Urinary bladder (tissue), 4 donors: ENCODE measurements around the gene KYAT1. TPM values are rescaled to one million over a fixed set of nuclear protein-coding genes. Genes with fewer than 3 reads are reported as not detected.
A peak's percentile ranks its signal among the peaks of the same experiment; 100 is the strongest.

Source experiments
- DNase-seq: peaks from one replicate; pipeline ENCODE4 v3.0.0-alpha.2; 2015; ENCODE audit errors: extremely low spot score
- H3K27ac ChIP-seq: one replicate; pipeline ENCODE4 v1.5.1; 2013; ENCODE audit warnings: low read depth, mild to moderate bottlenecking, moderate library complexity
- H3K36me3 ChIP-seq: one replicate; pipeline ENCODE4 v1.6.1; 2013; ENCODE audit warnings: mild to moderate bottlenecking, moderate library complexity; ENCODE audit not compliant: insufficient read depth
- H3K4me1 ChIP-seq: one replicate; pipeline ENCODE4 v1.6.1; 2013; ENCODE audit warnings: mild to moderate bottlenecking, moderate library complexity; ENCODE audit not compliant: insufficient read depth
- H3K4me3 ChIP-seq: one replicate; pipeline ENCODE4 v1.5.1; 2013; ENCODE audit warnings: low read depth, low read length
- WGBS: extraction: QIAGEN DNeasy Blood & Tissue Kit; methylation state at CpG from one replicate; pipeline ENCODE4 v1.1.7; 2013; 5-methylcytosine and 5-hydroxymethylcytosine counted together
- polyA plus RNA-seq: library from polyadenylated mRNA; stranded (reverse); fragments of 200-250 nt; gene quantifications from one replicate; pipeline ENCODE4 v1.2.3, GENCODE V29; 2013
- total RNA-seq: library from RNA; depleted of rRNA; stranded (reverse); fragments of >200 nt; gene quantifications from one replicate; pipeline ENCODE4 v1.2.3, GENCODE V29; 2014
- donor health status: healthy with polysubstance abuse.
- donor health status: healthy.

KYAT1 gene
- total RNA-seq: 5.4 TPM
- polyA plus RNA-seq: 7.8 TPM

DNA sequence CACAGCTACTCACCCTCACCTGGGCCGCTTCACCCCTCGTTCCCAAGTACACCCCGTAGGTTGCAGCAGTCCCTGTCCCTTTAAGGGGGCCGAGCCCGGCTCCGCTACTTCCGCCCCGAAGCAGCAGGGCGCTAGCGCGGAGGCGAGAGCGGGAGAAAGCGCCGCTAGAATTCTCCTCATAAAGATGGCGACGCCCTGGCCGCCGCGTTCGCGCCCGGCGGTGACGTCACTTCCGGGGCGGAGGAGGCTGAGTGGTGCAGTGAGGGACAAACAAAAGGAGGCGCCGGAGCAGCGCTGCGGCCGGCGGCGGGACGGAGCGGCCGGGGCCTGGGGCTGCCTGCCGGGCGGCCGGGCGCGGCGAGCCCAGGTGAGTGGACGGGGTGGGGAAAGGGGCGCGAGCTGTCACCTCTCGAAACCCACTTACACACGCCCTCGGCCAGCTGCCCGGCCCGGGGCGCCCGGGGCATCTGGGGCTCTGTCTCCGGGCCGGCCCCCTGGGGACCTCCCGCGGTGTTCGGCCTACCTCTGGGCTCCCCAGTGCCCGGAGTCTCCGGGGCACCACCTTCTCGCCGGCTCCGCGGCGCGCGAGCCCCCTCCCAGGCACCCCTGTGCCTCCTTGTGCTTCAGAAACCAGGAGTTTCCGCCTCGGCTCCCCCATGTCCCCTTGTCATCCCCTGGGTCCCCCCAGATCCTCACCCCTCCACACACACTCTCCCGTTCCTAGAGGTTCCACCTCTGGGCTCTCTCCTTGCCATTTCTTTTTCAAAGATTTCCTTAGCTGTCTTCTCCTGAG is at the start of gene KYAT1, which contains the start of gene LRRC8A:
KYAT1 (minus strand) TSS at position 67 of the 793 bp plus-strand sequence. CDS start 36,545 bp downstream, outside the sequence.
LRRC8A (plus strand) TSS at position 250 of the 793 bp plus-strand sequence. CDS start 25,032 bp downstream, outside the sequence.
- Histone ChIP-seq H3K27ac (peak within 1 kb of the TSS; percentile 94), H3K4me1 (no peaks in the 10 kb centered on the region), H3K4me3 (peak within 1 kb of the TSS; percentile 82), H3K36me3 (no peaks in the 10 kb centered on the region)
- under 1% methylated on average over 70 of the region's 70 CpGs for WGBS
- DNase-seq: peak; percentile 93

DNA sequence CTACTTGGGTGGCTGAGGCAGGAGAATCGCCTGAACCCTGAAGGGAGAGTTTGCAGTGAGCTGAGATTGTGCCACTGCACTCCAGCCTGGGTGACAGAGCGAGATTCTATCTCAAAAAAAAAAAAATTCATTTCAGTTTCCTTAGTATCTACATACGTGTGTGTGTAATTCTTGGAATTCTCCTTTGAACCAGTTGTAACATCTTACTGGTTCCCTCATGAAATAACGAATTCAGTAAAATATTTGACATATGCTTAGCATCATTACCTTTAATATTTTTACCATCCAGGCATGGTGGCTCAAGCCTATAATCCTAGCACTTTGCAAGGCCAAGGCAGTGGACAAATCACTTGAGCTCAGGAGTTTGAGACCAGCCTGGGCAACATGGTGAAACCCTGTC is 47.8 kb upstream of the KYAT1 start:
- Histone ChIP-seq H3K4me1 (no peaks in the 10 kb centered on the region), H3K36me3 (no peaks in the 10 kb centered on the region), H3K4me3 (no peak overlapping the region), H3K27ac (no peak overlapping the region)
- DNase-seq: no peak
- 81% methylated on average over 4 of the region's 4 CpGs for WGBS

GRCh38 chr9:128928624-128929023 is 46.9 kb upstream of the KYAT1 start:
- no peaks in the 10 kb centered on the region for H3K4me1 ChIP-seq
- no peak overlapping the region for H3K27ac ChIP-seq
- DNase-seq: no peak
- H3K36me3 ChIP-seq: no peaks in the 10 kb centered on the region
- 86% methylated on average over 2 of the region's 2 CpGs for WGBS
- no peak overlapping the region for H3K4me3 ChIP-seq

- no peaks in the 10 kb centered on the region for H3K36me3 ChIP-seq
- DNase-seq: no peak
- H3K27ac ChIP-seq: no peak overlapping the region
- H3K4me1 ChIP-seq: no peaks in the 10 kb centered on the region
- WGBS: 29% methylated on average over 10 of the region's 10 CpGs
- no peak overlapping the region for H3K4me3 ChIP-seq
Measured at GRCh38 chr9:128927731-128928411, 46.1 kb upstream of the KYAT1 start.

GRCh38 chr9:128923493-128923883 is 41.7 kb upstream of the KYAT1 start:
- no peaks in the 10 kb centered on the region for H3K4me1 ChIP-seq
- H3K27ac ChIP-seq: no peak overlapping the region
- 83% methylated on average over 6 of the region's 6 CpGs for WGBS
- no peak for DNase-seq
- no peak overlapping the region for H3K4me3 ChIP-seq
- H3K36me3 ChIP-seq: no peaks in the 10 kb centered on the region

GRCh38 chr9:128921881-128922763 is 40.4 kb upstream of the KYAT1 start:
- WGBS: 8% methylated on average over 32 of the region's 32 CpGs
- Histone ChIP-seq H3K27ac (peak overlapping the region; percentile 74), H3K4me1 (no peaks in the 10 kb centered on the region), H3K36me3 (peaks cover 4% of the 10 kb centered on the region), H3K4me3 (peak overlapping the region; percentile 54)
- DNase-seq: no peak

DNA sequence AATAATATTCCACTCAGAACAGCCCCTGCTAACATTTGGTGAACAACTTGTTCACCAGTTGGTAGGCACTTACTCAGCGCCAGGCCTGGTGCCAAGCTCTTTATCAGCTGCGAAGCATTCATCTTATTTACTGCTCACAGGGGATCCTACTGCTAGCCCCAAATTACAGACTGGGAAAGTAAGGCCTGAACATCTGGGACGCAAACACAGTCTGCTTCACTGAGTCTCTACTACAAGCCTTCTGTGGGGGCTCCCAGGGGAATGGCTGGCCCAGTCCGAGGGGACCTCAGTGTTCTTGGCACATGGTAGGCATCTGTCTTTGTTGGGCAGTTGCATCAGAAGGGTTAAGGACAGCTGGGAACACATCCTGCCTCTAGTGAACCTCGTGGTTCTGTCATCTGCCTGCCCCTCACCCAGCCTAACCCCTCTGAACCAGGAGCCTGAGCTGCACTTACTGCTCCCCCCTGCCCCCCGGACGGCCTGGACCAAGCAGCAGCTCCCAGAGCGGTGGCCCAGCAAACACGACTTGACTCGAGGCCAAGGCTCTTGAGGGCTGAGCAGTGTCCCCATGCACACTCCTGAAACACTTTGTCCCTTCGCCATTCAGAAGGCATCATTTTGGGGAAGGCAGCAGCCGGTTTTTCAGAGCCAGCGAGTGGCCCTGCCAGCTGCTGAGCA is 38.8 kb upstream of the KYAT1 start, which contains the start of gene PHYHD1:
PHYHD1 (plus strand) TSS at position 602 of the 678 bp plus-strand sequence. CDS start 1,342 bp downstream, outside the sequence.
- H3K27ac ChIP-seq: peak within 1 kb of the TSS; percentile 74
- no peak within 1 kb of the TSS for H3K4me3 ChIP-seq
- WGBS: 46% methylated on average over 13 of the region's 13 CpGs
- peaks cover 2% of the 10 kb centered on the region for H3K4me1 ChIP-seq
- DNase-seq: no peak
- H3K36me3 ChIP-seq: peaks cover 7% of the 10 kb centered on the region

- no peak for DNase-seq
- Histone ChIP-seq H3K36me3 (peaks cover 7% of the 10 kb centered on the region), H3K27ac (no peak overlapping the region), H3K4me3 (no peak overlapping the region), H3K4me1 (peaks cover 2% of the 10 kb centered on the region)
- WGBS: 71% methylated on average over 14 of the region's 14 CpGs
Measured at GRCh38 chr9:128919402-128920089, 37.8 kb upstream of the KYAT1 start.

- Histone ChIP-seq H3K36me3 (peaks cover 7% of the 10 kb centered on the region), H3K4me3 (no peak overlapping the region), H3K27ac (no peak overlapping the region), H3K4me1 (peaks cover 2% of the 10 kb centered on the region)
- DNase-seq: no peak
- 50% methylated on average over 2 of the region's 2 CpGs for WGBS
Measured at GRCh38 chr9:128918921-128919320, 37.2 kb upstream of the KYAT1 start.

DNA sequence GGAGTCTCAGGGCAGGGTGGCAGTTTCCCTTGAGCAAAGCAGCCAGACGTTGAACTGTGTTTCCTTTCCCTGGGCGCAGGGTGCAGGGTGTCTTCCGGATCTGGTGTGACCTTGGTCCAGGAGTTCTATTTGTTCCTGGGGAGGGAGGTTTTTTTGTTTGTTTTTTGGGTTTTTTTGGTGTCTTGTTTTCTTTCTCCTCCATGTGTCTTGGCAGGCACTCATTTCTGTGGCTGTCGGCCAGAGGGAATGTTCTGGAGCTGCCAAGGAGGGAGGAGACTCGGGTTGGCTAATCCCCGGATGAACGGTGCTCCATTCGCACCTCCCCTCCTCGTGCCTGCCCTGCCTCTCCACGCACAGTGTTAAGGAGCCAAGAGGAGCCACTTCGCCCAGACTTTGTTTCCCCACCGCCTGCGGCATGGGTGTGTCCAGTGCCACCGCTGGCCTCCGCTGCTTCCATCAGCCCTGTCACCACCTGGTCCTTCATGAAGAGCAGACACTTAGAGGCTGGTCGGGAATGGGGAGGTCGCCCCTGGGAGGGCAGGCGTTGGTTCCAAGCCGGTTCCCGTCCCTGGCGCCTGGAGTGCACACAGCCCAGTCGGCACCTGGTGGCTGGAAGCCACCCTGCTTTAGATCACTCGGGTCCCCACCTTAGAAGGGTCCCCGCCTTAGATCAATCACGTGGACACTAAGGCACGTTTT is 35.5 kb upstream of the KYAT1 start:
- Histone ChIP-seq H3K4me1 (peaks cover 2% of the 10 kb centered on the region), H3K27ac (peak overlapping the region; percentile 72), H3K36me3 (peaks cover 7% of the 10 kb centered on the region), H3K4me3 (no peak overlapping the region)
- WGBS: 51% methylated on average over 26 of the region's 26 CpGs
- no peak for DNase-seq

DNA sequence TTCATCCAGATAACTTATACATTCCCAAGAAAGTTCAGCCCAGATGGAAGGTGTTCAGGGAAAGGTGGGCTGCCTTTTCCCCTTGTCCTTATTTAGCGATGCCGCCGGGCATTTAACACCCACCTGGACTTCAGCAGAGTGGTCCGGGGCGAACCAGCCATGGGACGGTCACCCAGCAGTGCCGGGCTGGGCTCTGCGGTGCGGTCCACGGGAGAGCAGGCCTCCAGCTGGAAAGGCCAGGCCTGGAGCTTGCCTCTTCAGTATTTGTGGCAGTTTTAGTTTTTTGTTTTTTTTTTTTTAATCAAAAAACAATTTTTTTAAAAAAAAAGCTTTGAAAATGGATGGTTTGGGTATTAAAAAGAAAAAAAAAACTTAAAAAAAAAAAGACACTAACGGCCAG is 35.0 kb upstream of the KYAT1 start:
- DNase-seq: no peak
- Histone ChIP-seq H3K4me3 (no peak overlapping the region), H3K4me1 (peaks cover 2% of the 10 kb centered on the region), H3K27ac (peak overlapping the region; percentile 97), H3K36me3 (peaks cover 7% of the 10 kb centered on the region)
- WGBS: 83% methylated on average over 11 of the region's 11 CpGs

DNA sequence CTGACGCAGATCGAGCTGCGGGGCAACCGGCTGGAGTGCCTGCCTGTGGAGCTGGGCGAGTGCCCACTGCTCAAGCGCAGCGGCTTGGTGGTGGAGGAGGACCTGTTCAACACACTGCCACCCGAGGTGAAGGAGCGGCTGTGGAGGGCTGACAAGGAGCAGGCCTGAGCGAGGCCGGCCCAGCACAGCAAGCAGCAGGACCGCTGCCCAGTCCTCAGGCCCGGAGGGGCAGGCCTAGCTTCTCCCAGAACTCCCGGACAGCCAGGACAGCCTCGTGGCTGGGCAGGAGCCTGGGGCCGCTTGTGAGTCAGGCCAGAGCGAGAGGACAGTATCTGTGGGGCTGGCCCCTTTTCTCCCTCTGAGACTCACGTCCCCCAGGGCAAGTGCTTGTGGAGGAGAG is 34.5 kb upstream of the KYAT1 start:
- no peak overlapping the region for H3K4me3 ChIP-seq
- H3K27ac ChIP-seq: peak overlapping the region; percentile 97
- no peak for DNase-seq
- H3K36me3 ChIP-seq: peaks cover 7% of the 10 kb centered on the region
- 79% methylated on average over 18 of the region's 18 CpGs for WGBS
- peaks cover 2% of the 10 kb centered on the region for H3K4me1 ChIP-seq
